Measurements from ENCODE around the gene PTPRJ. TPM values are rescaled to one million over a fixed set of nuclear protein-coding genes. Genes with fewer than 3 reads are reported as not detected.

The PTPRJ gene
- total RNA-seq, 1 donor: 6.6 TPM

- TF ChIP-seq CTCF (IDR thresholded peaks at IDR 0.05; ENCODE audit: insufficient read depth, low read length): no peak
- no peak overlapping the region for H3K4me3 ChIP-seq (ENCODE audit: low read depth, low read length)
- no peak for DNase-seq (ENCODE audit: low read depth)
Measured at GRCh38 chr11:48085688-48086087, 105.3 kb downstream of the PTPRJ start.

- DNase-seq (ENCODE audit: low read depth): no peak
- no peak for TF ChIP-seq CTCF (IDR thresholded peaks at IDR 0.05; ENCODE audit: insufficient read depth, low read length)
Measured at GRCh38 chr11:48087422-48087821, 107.1 kb downstream of the PTPRJ start.

GRCh38 chr11:48087974-48088681 lies 107.8 kb downstream of the PTPRJ start:
- no peak overlapping the region for H3K4me3 ChIP-seq (ENCODE audit: low read depth, low read length)
- no peak for TF ChIP-seq CTCF (IDR thresholded peaks at IDR 0.05; ENCODE audit: insufficient read depth, low read length)
- no peak for DNase-seq (ENCODE audit: low read depth)

More at GRCh38 chr11:48087422-48087821, 107.1 kb downstream of the PTPRJ start:
- no peak overlapping the region for H3K4me3 ChIP-seq (ENCODE audit: low read depth, low read length)

- no peak for TF ChIP-seq CTCF (IDR thresholded peaks at IDR 0.05; ENCODE audit: insufficient read depth, low read length)
- DNase-seq (ENCODE audit: low read depth): peak; percentile 47
- no peak overlapping the region for H3K4me3 ChIP-seq (ENCODE audit: low read depth, low read length)
Measured at GRCh38 chr11:48088682-48089050, 108.3 kb downstream of the PTPRJ start.

- no peak for DNase-seq (ENCODE audit: low read depth)
- no peak overlapping the region for H3K4me3 ChIP-seq (ENCODE audit: low read depth, low read length)
- TF ChIP-seq CTCF (IDR thresholded peaks at IDR 0.05; ENCODE audit: insufficient read depth, low read length): no peak
Measured at GRCh38 chr11:48090174-48090573, 109.8 kb downstream of the PTPRJ start.

- no peak overlapping the region for H3K4me3 ChIP-seq (ENCODE audit: low read depth, low read length)
- no peak for DNase-seq (ENCODE audit: low read depth)
- no peak for TF ChIP-seq CTCF (IDR thresholded peaks at IDR 0.05; ENCODE audit: insufficient read depth, low read length)
Measured at GRCh38 chr11:48091426-48092102, 111.2 kb downstream of the PTPRJ start.

All from fibroblast of the aortic adventitia (primary cell).